ENCODE measurements around the gene PDGFC.

DNA sequence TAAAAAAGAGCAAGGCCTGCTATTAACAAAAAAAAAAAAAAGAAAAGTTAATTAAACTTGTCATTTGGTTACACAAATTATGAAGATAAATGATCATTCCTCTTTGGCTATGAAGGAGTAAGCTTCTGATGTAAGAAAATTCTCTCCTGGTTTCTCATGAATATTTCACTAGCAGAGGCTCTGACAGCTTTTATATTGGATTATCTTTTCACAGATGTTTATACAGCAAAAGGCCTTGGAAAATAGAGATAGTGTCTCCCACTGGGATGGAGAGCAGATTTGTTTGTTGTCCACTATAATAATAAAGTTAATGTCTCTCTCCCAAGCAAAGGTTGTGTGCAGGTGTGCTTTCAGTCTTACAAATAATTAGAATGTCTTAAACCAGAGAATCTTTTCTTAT is 40.7 kb upstream of the PDGFC start:
- TF ChIP-seq, protein P1, sequence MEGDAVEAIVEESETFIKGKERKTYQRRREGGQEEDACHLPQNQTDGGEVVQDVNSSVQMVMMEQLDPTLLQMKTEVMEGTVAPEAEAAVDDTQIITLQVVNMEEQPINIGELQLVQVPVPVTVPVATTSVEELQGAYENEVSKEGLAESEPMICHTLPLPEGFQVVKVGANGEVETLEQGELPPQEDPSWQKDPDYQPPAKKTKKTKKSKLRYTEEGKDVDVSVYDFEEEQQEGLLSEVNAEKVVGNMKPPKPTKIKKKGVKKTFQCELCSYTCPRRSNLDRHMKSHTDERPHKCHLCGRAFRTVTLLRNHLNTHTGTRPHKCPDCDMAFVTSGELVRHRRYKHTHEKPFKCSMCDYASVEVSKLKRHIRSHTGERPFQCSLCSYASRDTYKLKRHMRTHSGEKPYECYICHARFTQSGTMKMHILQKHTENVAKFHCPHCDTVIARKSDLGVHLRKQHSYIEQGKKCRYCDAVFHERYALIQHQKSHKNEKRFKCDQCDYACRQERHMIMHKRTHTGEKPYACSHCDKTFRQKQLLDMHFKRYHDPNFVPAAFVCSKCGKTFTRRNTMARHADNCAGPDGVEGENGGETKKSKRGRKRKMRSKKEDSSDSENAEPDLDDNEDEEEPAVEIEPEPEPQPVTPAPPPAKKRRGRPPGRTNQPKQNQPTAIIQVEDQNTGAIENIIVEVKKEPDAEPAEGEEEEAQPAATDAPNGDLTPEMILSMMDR (IDR thresholded peaks at IDR 0.05; ENCODE audit: borderline replicate concordance, extremely low read depth, low read length, poor library complexity, severe bottlenecking) = no peak
- TF ChIP-seq EZH2 (IDR thresholded peaks at IDR 0.05; ENCODE audit: borderline replicate concordance, low read depth, low read length, severe bottlenecking) = no peak

All from DND-41 (cell line).